Activated gamma-delta T cell (primary cell): ENCODE results near the gene ABI3BP.
"Not testable (repeated sequence)": the region's sequence is repeated elsewhere in the genome, so short reads cannot be mapped to it uniquely, and the experiment has no call there.

ENCODE experiments used
- DNase-seq: peaks from one replicate; lab custom pipeline; 2025; lab: John Stamatoyannopoulos, UW

ABI3BP gene

DNA sequence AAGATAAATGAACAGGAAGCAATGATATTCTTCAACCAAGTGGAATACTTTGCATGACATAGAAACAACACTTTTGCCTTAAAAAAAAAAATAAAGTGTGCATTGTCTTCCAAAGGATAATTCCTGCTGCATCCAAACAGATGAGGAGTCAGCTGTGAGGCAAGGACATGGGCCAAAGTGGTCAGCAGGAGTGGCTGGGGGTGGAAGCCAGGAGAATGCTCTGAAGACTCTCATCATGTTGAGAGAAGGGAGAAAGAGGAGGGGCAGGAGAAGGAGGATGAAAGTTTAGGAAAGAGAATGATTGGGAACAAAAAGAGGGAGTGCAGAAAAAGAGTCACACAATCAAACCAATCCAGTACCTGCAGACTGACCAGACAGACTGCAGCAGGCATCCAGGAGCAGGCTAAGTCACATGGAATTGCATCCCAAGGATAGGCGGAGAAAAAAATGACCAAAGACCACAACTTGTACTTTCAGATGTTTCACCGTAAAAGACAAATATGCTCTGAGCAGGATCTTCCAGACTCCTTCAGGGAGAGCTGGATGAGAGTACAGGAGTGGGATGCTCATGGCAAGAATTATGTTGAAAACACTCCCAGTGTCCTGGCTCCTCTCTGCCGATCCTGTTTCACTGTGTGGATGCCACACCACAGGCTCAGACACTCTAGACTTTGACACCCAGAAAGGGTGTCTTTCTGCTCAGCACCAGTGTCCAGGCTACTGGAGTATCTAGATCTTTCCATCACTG, 11.9 kb downstream of the ABI3BP start:
- no peak for DNase-seq

DNA sequence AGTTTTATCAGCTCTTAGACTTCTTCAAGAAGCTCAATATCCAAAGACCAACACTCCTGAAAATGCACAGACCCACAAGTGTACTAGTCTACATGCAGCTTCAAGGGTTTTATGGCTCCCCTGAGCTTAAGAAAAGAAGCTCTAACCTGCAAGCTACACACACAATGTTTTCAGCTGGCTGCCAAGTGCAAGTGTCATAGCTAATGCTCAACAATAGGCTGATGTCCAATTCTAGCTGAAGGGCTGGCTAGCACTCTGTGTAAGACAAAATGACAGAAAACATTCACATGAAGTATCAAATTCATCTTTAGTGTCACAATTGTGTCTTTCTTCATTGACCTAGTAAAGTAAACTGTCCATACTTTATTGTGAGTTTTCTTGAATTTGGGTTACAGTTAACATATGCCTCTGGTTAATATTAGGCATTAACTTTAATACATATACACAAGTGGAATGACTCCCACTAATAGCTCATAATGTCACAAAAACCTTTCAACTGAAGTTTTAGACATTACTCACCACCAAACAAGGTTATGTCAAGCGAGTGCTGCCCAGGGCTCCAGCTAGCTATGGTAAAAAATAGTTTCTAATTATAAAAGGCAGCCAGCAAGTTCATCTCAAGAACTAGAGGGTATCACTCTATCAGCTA, 15.1 kb downstream of the ABI3BP start:
- no peak for DNase-seq

DNA sequence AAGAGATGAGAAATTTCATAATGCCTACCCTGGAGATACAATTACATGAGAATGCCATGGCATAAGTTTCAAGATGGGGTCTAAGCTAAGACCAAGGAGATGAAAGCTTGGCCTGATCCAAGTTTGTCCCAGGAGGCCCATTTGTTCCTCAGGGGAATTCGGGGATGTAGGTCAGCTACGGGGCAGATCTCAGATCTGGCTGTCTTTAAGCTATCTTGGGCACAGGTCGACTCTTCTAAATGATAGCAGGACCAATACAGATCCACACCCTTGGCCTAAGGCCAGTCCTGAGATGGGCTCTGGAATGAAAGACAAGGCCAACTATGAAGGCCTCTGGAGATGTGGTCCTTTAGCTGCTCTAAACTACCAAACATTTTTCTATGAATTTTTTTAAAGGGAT, 16.6 kb downstream of the ABI3BP start:
- DNase-seq, result no peak

DNA sequence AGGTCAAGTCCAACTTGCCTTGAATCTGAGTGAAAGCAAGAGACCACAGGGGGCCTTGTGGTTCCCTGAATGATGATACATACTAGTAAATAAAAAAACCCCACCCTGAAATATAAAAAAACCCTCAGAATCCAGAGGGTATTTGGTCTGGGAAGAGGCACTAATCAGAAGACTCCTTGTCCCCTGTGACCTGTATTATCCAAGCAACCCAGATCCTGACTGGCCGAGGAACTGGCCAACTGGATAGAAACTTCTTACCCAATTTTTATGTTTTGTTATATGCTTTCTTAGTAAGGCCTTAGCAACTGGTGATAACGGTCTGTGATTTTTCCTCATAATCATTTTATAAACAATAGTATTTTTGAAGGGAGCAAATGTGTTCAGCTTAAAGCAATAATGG, 17.5 kb downstream of the ABI3BP start:
- DNase-seq, result no peak

DNA sequence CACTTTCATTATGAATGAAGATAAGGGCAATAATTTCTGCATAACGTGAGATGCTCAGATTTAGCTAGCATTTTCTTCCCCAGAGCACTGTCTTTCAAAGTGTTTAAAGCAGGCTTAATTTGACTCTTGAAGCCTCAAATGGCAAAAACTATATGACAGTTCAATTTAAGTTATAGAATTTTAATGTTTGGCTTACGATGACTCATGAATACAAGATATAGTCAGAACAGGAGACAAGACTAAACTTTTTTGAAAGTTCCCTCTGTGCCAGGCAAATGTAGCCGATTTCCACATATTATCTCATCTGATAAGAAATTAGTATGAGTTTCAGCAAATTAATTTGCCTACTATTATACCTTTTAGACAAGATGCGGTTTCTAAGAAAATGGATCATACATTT, 19.6 kb downstream of the ABI3BP start:
- no peak for DNase-seq

DNA sequence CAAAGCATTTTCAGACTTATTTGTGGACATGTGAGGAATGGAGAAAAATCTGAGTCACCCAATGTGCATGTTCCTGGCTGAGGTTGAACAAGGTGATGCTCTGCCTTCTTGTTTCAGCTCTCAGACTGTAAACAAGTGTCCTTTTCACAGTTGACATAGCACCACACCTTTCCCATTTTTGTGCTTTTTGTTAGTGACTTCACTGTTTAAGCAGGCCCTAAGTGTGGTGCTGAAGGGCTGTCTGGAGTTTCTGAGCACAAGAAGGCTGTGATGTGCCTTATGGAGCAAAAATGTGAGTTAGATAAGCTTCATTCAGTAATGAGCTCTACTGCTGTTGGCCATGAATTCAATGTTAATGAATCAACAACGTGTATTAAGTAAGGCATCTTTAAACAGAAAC, 20.4 kb downstream of the ABI3BP start:
- DNase-seq, result no peak

DNA sequence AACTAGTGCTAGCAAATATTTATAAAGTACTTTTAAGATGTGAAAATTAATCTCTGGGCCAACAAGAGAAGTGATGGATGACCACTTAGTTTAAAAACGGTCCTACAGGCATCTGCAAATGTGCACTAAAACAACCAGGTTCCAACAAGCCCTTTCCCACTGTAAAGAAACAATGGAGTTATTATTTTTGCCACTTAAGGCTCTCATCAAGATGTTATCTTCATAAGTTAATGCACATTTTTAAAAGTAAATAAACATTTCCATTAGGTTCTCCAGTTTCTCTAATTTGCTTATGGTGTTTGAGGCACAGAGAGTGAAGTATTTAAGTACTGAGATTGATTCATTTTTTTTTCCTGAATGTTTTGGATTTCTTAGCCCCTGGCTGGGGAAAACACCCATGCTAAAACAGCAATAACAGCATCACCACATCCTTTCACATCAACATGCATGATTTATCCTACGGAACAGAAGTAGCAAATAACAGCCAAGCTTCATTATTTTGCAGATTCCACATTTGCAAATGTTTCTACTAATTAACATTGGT, 20.8 kb downstream of the ABI3BP start:
- DNase-seq, result no peak

DNA sequence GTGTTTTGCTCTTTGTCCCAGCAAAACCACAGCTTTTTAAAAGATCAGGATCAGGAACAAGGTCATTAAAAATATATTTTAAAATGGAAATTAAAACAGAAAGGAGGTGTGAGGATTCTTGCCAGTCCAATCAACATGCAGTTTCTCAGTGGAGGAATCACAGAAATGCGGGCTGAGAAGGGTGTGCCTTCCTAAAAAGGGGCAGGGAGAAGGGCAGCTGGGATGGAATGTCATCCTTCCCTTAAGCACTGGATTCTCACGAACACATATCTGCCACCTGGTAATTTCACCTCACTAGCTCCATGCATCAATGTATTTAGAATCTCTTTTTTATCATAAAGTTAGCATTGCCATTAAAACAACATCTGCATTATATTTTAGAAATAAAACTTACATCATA, 21.4 kb downstream of the ABI3BP start:
- no peak for DNase-seq

DNA sequence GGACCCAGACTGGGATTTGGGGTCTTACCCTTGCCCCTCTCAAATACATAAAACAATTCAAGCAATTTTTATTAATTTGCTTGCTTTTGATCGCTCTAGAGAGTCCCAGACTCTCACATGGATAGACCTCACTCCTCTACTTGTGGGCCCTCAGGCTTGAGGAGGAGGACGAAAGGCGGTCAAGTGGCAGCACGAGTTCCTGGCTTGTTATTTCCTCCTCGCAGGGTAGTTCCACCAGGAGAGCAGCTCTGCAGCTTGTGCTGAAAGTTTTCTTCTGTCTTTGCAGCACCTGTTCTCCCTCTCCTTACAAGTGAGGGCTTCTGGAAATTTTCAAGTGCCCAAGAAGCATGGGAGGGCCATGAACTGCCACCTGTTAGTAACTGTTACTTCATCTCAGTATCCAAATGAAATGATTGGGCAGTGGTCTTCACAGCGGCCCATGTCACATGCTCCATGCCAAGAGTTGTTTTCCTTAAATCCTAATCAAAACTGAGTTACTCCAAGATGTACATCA, 22.7 kb downstream of the ABI3BP start:
- DNase-seq, result no peak

DNA sequence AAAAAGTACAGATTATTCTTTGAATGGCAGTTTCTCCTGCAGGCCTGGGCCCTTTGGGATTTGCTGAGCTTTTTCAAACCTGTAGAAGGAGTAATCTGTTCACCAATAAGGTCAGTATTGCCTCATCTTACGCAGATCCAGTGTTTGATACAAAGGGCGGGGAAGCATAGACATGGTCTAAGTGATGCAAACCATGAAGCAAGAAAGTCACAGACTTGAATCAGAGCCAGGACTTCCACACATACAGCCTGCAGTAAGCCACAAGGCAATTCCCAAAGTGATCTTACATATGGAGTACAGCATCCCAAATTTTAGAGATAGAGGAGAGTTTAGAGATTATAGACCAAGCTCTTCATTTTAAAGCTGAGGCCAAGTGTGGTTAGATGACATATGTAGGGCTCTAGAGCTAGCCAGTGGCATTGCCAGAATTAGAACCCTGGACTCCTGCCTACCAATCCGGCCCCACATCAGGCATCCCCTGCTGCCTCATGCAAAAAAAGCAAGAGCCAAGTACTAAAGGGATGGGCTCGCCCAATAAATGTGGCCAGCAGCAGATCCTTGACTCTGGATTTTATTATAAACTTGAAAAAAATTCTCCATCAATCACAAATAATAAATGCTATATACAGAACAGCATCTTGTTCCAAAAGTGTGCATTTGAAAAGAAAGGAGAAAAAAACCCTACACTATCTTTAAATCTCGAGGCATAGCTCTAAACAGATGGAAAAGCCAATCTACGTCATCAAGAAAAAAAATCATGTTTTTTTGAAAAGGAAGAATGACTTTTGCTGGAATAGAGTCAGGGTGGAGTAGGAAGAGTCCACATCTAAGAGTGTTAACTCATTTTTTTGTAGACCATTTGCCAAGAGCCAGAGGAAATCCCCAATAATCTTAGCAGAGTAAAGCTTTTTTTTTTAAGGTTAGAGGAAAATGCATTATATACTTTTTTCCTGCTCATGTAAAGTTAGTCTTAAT, 24.0 kb downstream of the ABI3BP start:
- DNase-seq, result no peak

DNA sequence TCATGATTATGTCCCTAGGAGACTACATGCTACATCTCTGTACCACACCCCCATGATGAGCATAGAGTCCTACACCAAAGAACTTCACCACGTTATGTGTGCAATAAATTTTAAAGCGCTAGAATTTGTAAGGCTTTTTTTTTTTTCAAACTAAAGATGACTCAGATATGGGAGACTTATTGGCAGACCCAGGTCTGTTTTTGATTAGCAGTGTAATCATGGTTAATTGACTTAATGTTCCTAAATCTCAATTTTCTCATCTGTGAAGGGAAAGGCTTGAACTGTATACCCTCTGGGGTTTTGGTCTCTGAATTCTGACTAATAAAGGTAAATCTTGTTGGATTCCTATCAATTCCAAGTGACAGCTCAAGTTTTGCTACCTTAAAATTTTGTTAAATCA, 26.4 kb downstream of the ABI3BP start:
- DNase-seq, result no peak

DNA sequence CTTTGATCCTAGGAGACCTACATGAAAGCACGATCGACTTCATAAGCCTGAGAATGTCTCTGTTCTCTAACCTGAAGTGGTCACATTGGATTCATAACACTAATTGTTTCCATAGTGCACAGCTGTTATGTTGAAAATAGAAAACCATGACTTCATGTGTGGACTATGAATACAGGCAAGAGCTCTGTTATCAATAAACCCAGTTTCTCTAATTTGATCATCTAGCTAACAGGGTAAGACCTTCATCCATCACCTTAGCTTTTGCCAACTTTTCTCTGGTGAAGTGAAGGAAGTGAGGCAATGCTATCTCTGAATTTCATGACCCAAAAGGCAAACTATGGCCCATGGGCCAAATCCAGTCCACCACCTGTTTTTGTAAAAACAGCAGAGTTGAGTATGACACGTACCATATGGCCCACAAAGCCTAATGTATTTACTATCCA, 27.2 kb downstream of the ABI3BP start:
- no peak for DNase-seq

DNA sequence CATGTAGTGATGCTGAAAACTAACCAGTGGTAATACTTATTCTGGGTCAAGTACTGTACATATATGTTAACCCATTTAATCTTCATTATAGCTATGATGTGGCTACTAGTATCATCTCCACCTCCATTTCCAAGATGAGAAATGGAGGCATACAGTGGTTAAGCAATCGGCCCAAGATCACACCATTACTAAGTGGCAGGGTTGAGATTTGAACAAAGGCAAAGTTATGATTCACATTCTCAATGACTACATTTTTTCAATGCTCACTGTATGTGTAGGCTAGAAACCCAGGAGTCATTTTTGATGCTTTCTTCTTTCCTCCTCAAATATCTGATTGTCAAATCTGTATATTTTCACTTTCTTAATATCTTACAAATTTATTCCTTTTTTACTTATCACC, 30.2 kb downstream of the ABI3BP start:
- no peak for DNase-seq

DNA sequence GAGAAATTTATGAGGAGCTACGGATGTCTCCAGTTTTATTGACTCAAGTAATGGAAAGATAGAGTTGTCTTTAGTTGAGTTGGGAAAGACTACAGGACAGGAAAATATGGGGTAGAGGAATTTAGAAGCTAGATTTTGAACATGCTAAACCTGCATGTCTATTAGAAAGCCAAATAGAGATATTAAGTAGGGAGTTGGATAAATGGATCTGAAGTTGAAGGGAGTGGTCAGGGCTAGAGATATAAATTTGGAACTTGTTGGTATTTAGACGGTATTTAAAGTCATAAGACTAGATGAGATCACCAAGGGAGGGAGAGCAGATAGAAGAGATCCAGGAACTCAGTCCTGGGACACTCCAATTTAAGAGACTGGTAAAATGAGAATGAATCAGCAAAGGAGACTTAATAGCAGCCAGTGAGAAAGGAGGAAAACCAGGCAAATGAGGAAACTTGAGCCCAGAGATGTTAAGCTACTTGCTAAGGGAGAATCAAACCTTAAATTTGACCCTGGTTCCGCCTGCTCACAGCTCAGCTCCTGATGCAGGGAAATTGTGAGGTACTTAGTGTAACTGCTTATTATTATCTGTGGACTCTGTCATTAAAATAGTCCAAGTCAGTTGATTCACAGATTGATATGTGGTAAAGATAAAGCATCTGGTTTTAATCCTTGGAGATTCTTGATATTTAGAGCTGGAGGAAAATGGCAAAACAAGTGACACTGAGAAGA, 35.8 kb downstream of the ABI3BP start:
- DNase-seq, result no peak

DNA sequence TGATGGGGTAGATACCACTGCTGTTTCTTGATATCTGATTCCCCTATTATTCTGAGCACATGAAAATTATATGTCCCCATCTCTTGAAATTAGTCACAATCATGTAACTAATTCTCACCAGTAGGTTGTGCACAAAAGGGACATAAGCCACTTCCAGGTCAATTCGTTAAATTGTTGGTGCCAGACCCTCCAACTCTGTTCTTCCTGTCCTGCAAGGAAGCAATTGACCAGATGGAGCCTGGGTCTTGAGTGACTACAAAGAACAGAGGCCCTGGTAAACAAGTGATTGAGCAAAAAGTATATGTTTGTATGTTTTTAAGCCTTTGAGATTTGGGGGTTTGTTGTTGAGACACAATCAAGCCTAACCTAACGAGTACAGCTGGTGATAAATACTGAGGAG, 36.9 kb downstream of the ABI3BP start:
- DNase-seq, result no peak

DNA sequence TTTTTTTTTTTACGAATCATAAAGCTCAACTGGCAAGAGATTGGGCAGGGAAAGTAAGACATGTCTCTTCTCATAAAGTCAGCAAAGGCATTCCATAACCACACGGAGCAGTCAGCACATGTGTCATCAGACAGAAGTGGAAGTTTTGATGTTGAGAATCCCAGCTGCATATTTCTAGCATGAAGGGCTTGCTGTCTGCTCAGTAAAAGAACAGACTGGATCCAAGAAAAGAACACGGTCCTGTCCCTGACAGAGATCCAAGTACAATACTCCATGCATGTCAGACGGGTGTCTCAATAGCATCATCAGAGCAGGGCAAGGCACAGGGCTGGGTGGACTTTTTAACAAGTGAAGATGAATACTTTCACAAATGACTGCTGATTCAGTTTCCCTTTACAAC, 38.2 kb downstream of the ABI3BP start:
- no peak for DNase-seq

DNA sequence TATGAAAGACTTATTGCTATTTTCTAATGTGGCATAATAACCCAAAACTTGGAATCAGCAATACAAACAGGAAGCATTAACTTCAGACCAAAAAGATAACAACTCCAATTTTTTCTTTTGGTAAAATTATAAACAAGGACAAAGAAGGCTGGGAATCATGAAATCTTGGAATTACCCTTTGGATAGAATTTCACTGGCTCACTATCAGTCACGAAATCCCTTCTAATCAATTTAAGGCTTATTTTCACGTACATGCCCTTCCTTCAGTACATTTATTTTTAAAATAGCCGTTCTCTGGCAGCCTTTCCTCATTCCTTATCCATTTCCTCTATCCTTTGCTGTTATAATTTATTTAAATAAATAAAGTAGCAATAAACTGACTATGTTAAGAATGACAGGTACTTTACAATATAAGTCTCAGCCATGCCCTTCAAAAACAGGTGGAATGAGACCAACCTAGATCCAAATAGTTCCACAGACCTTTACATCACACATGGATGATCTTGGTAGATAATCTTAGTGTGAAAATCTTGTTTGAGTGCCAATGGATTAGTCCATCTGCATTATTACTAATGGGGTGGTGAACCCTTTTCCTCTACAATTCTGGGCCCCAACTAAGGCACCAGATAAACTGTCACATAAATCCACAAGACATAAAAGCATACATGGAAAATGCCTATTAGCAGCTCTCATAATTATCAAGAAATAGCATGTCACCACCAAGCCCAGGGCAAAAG, 38.9 kb downstream of the ABI3BP start:
- DNase-seq, result no peak

DNA sequence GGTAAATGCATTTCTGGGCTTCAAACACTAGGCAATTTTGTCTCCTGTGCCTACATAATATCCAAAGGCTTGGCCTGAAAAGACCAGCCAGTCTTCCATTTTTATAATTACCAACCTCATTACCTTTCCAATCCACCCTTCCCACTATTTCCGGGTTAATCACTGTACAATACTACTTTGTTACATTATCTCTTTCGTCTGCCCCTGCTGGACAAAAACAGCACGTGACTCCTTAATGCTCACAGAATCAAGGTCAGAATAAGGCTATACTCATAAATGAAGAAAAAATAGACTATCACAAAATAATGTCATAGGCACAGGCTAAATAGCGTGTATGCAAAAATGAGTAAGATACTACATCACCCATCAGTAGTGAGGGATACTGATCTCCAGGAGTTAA, 40.1 kb downstream of the ABI3BP start:
- no peak for DNase-seq

DNA sequence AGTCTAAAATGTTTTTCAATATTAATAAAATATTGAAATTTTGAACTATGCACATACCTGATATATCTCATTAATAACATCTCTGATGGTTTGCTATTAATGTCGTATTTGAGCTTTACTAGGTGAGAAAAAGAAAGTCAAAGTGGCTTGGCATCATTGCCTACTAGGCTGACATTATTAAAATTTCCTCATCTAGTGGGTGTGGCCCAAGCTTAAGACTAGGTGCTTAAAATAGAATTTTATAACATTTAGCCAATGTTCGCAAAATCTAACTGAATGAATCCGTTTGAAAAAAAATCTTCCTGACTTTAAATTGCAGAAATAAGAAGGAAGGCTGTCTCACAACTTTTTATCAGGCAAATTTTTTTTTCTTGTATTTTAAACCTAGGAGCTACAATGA, 46.1 kb downstream of the ABI3BP start:
- DNase-seq, result no peak

DNA sequence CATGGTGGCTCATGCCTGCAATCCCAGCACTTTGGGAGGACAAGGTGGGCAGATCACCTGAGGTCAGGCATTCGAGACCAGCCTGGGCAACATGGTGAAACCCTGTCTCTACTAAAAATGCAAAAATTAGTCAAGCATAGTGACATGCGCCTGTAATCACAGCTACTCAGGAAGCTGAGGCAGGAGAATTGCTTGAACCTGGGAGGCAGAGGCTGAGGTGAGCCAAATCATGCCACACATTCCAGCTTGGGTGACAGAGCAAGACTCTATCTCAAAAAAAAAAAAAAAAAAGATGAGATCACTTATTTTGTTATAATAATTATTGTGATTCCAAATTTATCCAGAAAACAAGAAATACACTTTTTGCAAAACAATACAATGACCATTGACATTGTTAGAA, 47.1 kb downstream of the ABI3BP start:
- DNase-seq, result not testable (repeated sequence)

DNA sequence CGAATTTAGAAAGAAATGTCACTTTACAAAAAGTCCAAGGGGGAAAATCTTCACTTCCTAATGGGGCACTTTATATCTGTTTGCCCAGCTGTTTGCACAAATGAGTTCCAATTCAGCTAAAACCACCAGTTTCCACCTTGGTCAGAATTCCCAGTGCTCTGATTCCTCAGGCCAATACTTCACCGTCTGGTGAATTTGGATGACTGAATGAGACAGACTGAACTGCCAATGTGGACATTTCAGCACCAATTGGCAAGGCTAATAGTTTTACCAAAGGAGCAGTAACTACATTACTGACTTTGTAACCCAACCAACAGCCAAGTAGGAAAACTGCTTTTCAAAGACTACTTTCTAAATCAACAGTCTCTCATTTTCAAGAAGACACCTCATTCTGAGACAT, 51.8 kb downstream of the ABI3BP start:
- no peak for DNase-seq
